Renal pelvis (tissue), 4 donors: Measurements from ENCODE around the gene CCDC201. TPM values are rescaled to one million over a fixed set of nuclear protein-coding genes. Genes with fewer than 3 reads are reported as not detected.
"Not testable (repeated sequence)": the region's sequence is repeated elsewhere in the genome, so short reads cannot be mapped to it uniquely, and the experiment has no call there.

Source experiments
- DNase-seq: peaks from one replicate; pipeline ENCODE4 v3.0.0-alpha.2; 2013
- polyA plus RNA-seq, 3 donors: library from polyadenylated mRNA; unstranded; fragments of 120-200 nt; gene quantifications; one replicate each; pipeline ENCODE4 v1.2.1, GENCODE V29; 2013; ENCODE audit not compliant: insufficient read length in 3 of 3

Gene CCDC201
- polyA plus RNA-seq, 3 donors: not detected

DNA sequence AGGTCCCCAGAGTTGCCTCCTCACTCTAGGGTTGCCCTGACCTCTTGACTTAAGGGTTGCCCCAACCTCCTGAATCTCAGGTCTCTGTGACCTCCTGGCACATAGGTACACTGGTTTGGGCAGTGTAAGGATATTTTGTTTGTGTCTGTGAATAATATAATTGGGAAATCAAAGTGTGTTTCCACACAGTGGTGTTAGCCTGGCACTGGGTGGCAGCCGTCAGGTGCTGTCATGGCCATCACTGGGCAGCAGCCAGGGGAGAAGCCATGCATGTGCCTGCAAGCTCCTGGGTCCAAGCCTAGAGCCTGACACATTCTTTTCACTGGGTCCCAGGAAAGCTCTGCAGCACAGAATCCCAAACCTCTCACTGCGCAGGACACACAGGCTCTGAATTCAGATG lies 3.6 kb upstream of the CCDC201 start:
- no peak for DNase-seq

- no peak for DNase-seq
These were observed 1.7 kb upstream of the CCDC201 start for GRCh38 chr7:45874408-45875131.

DNA sequence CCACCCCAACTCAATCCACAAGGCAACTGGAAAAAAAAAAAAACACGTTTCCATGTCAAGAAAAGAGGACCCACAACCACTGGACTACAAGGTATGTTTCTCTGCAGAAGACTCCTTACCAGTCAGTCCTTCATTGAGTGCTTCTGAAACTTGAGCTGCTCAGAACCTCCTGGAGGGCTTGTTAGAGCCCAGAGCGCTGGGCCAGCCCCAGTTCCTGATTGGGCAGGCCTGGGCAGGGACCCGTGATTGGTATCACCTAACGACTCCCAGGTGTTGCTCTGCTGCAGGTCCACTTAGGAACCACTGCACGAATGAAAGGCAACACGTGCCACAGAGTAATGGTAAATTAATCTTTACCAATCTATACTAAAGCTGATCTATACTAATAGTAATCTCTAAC lies 473 bp upstream of the CCDC201 start:
- DNase-seq: no peak

DNA sequence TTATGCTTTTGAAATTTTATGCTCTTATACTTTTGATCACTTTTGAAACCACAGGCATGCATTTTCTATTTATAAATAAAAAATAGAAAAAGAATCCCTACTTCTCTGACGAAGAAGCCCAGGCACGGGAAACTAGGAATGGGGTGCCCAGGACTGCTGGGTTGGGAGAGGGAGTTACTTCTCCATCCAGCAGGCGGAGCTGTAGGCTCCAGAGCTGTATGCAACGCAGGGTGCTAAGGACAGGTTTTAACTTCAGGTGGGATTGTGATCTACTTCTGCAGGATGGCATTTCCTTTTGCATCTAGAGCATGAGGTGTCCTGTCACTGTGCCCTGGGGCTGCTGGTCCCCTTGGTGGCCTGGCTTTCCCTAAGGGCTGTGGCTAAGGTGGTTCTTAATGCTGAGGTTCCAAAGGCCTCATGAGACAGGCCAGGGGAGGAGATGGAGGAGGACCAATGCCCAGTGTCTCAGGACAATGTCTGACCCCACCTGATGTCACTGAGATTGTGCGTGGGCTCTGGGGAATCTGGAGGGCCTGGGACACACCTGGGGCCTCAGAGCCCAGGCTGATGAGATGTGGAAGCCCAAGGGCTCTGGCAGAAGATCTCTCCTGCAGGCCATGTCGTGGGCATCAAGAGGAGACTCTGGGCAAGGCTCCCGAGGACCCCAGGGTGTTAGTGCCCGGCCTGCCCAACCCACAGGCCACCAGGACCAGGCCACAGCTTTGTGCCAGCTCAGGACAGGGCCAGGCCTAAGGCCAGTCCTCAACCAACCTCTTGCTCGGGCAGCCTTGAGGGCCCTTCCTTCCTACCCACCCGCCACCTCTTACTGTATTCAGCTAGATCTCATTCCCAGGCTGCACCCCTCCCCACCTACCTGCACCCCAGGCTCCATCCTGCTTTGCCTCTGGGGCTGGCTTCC lies 507 bp downstream of the CCDC201 start:
- DNase-seq: no peak

DNA sequence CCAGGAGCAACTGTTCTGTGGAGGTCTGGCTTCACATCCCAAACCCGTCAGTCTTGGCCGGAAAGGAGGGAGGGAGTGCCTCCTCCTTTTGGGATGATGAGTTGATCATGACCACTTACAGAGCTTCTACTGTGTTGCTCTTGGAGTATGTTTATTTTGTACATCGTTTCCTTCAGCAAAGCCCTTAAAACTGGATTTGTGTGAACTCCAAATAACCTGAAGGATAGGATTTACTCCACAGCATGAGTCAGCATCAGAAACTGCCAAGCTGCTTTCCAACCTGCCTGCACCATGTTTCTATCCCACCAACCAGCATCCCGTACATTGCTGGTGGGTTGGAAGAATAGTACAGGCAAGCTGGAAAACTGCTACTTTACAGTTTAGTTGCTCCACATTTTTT lies 3.5 kb downstream of the CCDC201 start:
- no peak for DNase-seq

GRCh38 chr7:45867471-45867870 lies 5.4 kb downstream of the CCDC201 start:
- no peak for DNase-seq

DNA sequence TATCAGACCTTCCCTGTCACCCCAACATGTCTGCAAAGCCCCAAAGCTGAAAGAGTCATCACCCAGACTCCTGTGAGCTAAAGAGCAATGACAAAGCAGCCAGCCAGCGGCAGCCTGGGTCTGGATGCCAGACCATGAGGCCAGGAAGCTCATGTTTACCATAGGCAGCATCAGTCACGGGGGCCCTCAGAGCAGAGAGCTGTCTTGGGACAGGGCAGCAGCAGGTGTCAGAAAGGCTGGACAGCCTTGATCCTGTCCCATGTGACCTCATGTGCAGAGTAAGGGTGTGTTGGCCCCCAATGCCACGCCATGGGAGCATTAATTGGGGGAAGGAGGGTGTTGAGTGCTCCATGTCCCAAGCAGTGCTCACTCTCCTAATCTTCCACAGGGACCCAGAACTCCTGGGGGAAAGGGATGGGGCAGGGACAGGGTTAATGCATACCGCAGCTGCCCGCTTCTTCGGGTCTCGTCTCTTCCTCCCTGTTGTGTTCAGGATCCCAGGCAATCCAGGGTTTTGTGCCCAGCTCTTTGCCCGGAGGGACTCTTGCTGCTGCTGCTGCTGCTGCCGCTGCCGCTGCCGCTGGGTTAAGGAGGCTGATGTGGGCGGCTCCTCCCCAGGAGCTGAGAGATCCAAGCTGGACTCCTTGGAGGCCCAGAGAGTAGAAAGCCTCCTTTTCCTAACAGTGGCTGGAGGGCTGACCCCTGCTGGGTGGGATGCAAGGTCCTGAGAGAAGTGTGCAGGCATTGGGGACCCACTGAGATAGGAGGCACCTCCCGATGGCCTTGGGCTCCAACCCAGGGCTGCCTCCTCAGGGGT lies 7.1 kb downstream of the CCDC201 start:
- DNase-seq: no peak

DNA sequence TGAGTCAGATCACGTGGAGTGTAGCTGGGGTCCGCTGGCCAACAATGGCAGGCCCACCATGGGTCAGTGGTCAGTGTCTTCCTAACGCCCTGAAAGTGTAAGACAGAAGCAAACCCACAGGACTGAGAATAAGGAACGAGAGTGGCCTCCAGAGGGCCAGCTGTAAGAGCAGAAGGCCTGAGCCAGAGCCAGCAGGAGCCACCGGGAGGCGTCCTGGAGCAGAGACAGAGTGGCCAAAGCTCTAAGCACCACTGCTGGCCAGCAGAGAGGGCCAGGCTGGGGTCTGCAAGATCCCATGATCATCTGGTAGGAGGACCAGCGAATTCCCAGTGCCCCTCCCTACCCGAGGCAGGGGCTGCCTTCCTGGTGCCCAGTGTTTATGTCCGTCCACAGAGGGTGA lies 9.2 kb downstream of the CCDC201 start:
- no peak for DNase-seq

DNA sequence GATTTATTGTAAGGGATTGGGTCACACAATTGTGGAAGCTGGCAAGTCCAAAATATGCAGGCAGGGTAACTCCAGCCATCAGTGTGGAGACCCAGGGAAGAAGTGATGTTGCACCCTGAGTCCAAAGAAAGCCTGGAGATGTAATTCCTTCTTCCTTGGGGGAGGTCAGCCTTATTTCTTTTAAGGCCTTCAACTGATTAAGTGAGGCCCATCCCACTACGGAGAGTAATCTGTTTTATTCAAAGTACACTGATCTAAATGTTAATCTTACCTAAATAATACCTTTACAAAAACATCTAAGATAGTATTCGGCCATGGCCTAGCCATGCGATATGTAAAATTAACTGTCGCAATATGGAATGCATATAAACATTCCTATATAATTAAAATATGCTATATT lies 16.0 kb downstream of the CCDC201 start:
- DNase-seq: not testable (repeated sequence)

DNA sequence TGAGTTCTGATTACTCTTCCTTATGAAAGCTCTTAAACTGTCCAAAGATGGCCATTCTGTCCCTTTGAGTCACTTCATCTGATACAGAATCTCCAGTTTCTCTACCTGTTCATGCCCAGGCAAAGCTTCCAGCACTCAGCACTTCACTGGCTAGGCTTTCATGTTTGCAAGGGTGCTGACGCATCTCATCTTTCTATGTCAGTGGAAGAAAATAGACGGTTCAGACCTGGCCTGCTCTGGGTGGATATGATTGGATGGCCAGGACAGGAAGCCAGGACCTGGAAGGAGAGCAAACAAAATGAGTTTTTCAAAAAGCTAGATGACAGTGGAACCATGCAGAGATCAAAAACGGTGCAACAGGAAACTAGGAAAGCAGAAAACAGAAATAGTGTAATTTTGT lies 17.2 kb downstream of the CCDC201 start:
- DNase-seq: not testable (repeated sequence)

- DNase-seq: not testable (repeated sequence)
These were observed 19.4 kb downstream of the CCDC201 start for GRCh38 chr7:45853491-45853890.

- DNase-seq: not testable (repeated sequence)
These were observed 19.9 kb downstream of the CCDC201 start for GRCh38 chr7:45852984-45853383.

DNA sequence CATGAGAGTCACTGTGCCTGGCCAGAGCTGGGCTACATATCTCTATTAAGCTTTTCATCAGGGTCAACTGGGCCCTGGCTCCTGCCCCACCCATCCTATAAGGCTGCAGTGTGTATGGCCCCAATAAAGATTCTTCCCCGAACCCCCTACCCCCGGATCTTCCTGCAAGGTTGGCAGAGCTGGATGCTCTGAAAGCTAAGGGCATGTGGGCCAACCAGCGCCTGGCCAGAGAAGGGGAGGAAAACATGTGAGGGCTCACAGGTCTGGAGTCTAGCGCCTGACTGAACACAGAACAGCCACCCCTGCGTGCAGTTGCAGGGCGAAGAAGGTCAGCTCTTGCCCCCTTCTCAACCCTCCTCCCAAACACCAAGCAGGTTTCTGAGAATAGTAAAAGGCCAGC lies 24.1 kb downstream of the CCDC201 start:
- DNase-seq: not testable (repeated sequence)

DNA sequence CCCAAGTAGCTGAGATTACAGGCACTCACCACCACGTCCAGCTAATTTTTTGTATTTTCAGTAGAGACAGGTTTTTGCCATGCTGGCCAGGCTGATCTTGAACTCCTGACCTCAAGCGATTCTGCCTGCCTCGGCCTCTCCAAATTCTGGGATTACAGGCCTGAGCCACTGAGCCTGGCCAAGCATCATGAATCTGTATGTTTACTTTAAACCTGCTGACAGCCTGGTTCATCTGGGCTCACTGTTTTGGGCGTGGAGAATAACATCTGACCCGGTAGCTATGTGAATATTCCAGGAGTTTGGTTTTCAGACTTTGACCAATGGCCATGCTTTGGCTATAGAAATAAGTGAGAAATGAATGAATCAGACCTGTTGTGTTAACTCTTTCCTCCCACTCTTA lies 26.3 kb downstream of the CCDC201 start:
- DNase-seq: not testable (repeated sequence)

DNA sequence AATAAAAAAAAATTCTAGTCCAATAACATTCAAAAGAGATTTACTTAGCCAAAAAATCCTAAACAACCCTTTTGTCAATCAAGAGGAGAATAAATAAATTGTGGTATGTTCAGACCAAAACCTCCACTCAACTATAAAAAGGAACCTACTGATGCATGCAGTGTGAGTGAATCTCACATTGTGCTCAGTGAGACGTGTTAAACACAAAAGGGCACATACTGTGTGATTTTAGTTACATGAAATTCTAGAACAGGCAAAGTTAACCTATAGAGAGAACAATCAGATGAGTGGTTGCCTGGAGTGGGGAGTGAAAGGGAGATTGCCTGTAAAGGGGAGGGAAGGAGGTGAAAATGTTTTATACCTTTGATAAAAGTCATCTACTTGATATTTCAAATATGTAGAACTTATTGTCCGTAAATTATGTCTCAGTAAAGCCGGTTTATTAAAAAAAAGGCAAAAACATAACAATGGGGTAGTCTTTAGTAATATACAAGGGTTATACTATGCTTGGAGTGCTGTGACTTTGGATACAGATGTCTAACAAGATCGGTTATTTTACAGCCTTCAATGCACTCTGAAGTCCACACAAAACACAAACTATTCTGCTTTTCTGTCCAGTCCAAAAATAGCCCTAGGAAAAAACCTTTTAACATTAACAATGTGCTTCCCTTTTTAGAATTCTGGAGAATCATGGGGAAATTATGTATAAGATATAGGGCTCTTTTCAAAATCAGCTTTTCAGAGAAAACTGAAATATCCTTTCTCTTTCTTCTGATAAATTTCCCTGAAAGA lies 30.8 kb downstream of the CCDC201 start:
- DNase-seq: not testable (repeated sequence)

DNA sequence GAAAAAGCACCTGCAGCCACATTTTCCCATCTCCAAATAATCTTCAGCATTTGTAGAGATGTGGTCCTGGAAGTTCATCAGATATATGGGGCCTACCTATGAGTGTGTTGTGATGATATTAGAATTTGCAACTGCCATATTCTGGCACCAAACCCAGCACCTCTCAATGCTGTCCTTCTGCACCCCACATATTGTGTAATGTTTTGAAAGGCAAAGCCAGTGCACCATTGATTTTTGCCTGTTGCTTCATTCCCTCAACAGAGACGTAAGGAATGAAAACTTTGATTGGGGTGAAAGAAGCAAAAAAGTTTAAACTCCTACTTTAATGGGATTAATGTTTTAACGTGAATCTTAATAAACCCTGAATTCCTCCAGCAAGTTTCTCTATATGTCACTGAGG lies 34.0 kb downstream of the CCDC201 start:
- DNase-seq: not testable (repeated sequence)

GRCh38 chr7:45832433-45833177 lies 40.3 kb downstream of the CCDC201 start:
- DNase-seq: peak; percentile 2

- DNase-seq: not testable (repeated sequence)
These were observed 43.0 kb downstream of the CCDC201 start for GRCh38 chr7:45829846-45830245.

DNA sequence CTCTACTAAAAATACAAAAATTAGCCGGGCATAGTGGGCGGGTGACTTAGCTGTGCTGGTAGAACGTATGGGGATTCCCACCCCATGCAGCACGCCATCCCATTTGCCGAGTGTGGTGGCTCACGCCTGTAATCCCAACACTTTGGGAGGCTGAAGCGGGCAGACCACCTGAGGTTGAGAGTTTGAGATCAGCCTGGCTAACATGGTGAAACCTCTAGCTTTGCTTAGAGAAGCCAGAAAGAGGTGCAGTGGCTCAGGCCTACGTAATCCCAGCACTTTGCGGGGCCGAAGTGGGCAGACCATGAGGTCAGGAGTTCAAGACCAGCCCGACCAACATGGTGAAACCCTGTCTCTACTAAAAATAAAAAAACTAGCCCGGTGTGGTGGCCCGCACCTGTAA lies 45.2 kb downstream of the CCDC201 start:
- not testable (repeated sequence) for DNase-seq

- DNase-seq: not testable (repeated sequence)
These were observed 46.3 kb downstream of the CCDC201 start for GRCh38 chr7:45826550-45826949.

- DNase-seq: not testable (repeated sequence)
These were observed 54.1 kb downstream of the CCDC201 start for GRCh38 chr7:45818763-45819162.
